H1 (cell line): ENCODE data around the gene USHBP1. TPM values are rescaled to one million over a fixed set of nuclear protein-coding genes. Genes with fewer than 3 reads are reported as not detected.
"Not testable (repeated sequence)": the region's sequence is repeated elsewhere in the genome, so short reads cannot be mapped to it uniquely, and the experiment has no call there.

ENCODE experiments used
- CTCF ChIA-PET: fragments of 300-600 bp; sonication (Branson Sonifier 250); formaldehyde crosslinking; loops from one replicate; lab custom pipeline; 2021; ENCODE audit not compliant: partially characterized antibody; lab: Charles Lee
- POLR2A ChIA-PET: fragments of 300-600 bp; sonication (Branson Sonifier 250); formaldehyde crosslinking; loops from one replicate; lab custom pipeline; 2021; ENCODE audit warnings: inconsistent platforms; ENCODE audit not compliant: partially characterized antibody; lab: Charles Lee
- DNase-seq, 2 experiments: peaks; one replicate each; pipeline versions ENCODE4 v3.0.0 to v3.0.0-alpha.2; 2010 to 2022; ENCODE audit warnings: low spot score in 2 of 2, low read depth in 1 of 2, mixed read lengths in 1 of 2
- FAIRE-seq: peaks from 2 replicates; lab custom pipeline; 2011; peaks lifted over from hg19 to GRCh38; lab: Jason Lieb, UNC
- H2AFZ ChIP-seq: 2 replicates; pipeline ENCODE4 v1.8.1; 2012; ENCODE audit warnings: low read length, inconsistent platforms
- H2AK5ac ChIP-seq: 2 replicates; pipeline ENCODE4 v1.6.1; 2013; ENCODE audit warnings: low read depth, low read length
- H2BK120ac ChIP-seq: replicated peaks from 2 replicates; pipeline ENCODE3; 2013; ENCODE audit warnings: low read depth, low read length, inconsistent platforms
- H2BK12ac ChIP-seq: 2 replicates; pipeline ENCODE4 v1.6.1; 2013; ENCODE audit warnings: low read depth, low read length
- H2BK15ac ChIP-seq: 2 replicates; pipeline ENCODE4 v1.6.1; 2013; ENCODE audit warnings: low read length
- H2BK20ac ChIP-seq: 2 replicates; pipeline ENCODE4 v1.6.1; 2013; ENCODE audit warnings: low read length
- H2BK5ac ChIP-seq: 2 replicates; pipeline ENCODE4 v1.6.1; 2013; ENCODE audit warnings: low read depth, low read length
- H3K14ac ChIP-seq: 2 replicates; pipeline ENCODE4 v1.6.1; 2013; ENCODE audit warnings: inconsistent platforms; ENCODE audit not compliant: insufficient read length
- H3K18ac ChIP-seq: 2 replicates; pipeline ENCODE4 v1.6.1; 2013; ENCODE audit warnings: low read length; ENCODE audit errors: extremely low read depth
- H3K23ac ChIP-seq: 2 replicates; pipeline ENCODE4 v1.6.1; 2013; ENCODE audit warnings: inconsistent platforms; ENCODE audit not compliant: insufficient read length
- H3K23me2 ChIP-seq: 2 replicates; pipeline ENCODE4 v1.6.1; 2013; ENCODE audit warnings: low read depth, low read length
- H3K27ac ChIP-seq: 2 replicates; pipeline ENCODE4 v1.6.1; 2011; ENCODE audit warnings: low read depth, low read length, inconsistent platforms
- H3K27me3 ChIP-seq, 4 experiments: replicated peaks in 1 of 4; 1 replicate in 1 of 4; 2 replicates in 3 of 4; pipeline versions ENCODE4 v1.6.1 to v1.8.1; 2011 to 2013; ENCODE audit warnings: low read length in 3 of 4, mild to moderate bottlenecking in 3 of 4, inconsistent platforms in 2 of 4, mixed read lengths in 2 of 4, moderate library complexity in 1 of 4; ENCODE audit not compliant: control insufficient read depth in 3 of 4, insufficient read depth in 3 of 4; ENCODE audit errors: extremely low read depth in 1 of 4
- H3K36me3 ChIP-seq, 4 experiments: 2 replicates each; pipeline versions ENCODE4 v1.6.1 to v1.8.1; 2011 to 2013; ENCODE audit warnings: mild to moderate bottlenecking in 4 of 4, low read length in 3 of 4, moderate library complexity in 2 of 4, control low read depth in 1 of 4, inconsistent platforms in 1 of 4; ENCODE audit not compliant: insufficient read depth in 4 of 4, control insufficient read depth in 2 of 4
- H3K4ac ChIP-seq: replicated peaks from 2 replicates; pipeline ENCODE3; 2013; ENCODE audit warnings: low read length, low read depth, mixed read lengths, inconsistent platforms; ENCODE audit not compliant: insufficient read length
- H3K4me1 ChIP-seq, 4 experiments: replicated peaks in 1 of 4; 1 replicate in 1 of 4; 2 replicates in 3 of 4; pipeline versions ENCODE4 v1.6.1 to v1.8.1; 2011 to 2013; ENCODE audit warnings: low read length in 3 of 4, inconsistent platforms in 2 of 4, mixed read lengths in 1 of 4; ENCODE audit not compliant: insufficient read depth in 4 of 4, control insufficient read depth in 3 of 4
- H3K4me2 ChIP-seq, 2 experiments: 2 replicates each; pipeline versions ENCODE4 v1.6.1 to v1.8.1; 2011 to 2013; ENCODE audit warnings: low read depth in 2 of 2, low read length in 2 of 2, control low read depth in 1 of 2, inconsistent platforms in 1 of 2, mild to moderate bottlenecking in 1 of 2; ENCODE audit not compliant: insufficient read depth in 1 of 2
- H3K4me3 ChIP-seq, 4 experiments: fragments of 200-600, 300-600 bp in 1 of 4; sonication (generic), shearing (Covaris generic), sonication (Bioruptor Twin) in 1 of 4; 2 replicates each; pipeline versions ENCODE4 v1.5.1 to v1.8.1; 2011 to 2016; ENCODE audit warnings: low read length in 4 of 4, low read depth in 3 of 4, control low read depth in 2 of 4, inconsistent platforms in 2 of 4, mild to moderate bottlenecking in 2 of 4, mixed read lengths in 1 of 4, moderate library complexity in 1 of 4; ENCODE audit not compliant: insufficient read depth in 2 of 4; ENCODE audit errors: extremely low read depth in 1 of 4
- H3K56ac ChIP-seq: replicated peaks from 2 replicates; pipeline ENCODE3; 2013; ENCODE audit warnings: low read depth, mild to moderate bottlenecking, mixed read lengths, low read length, inconsistent platforms; ENCODE audit not compliant: insufficient read length
- H3K79me1 ChIP-seq: 2 replicates; pipeline ENCODE4 v1.6.1; 2013; ENCODE audit warnings: low read depth, low read length, control low read depth
- H3K79me2 ChIP-seq, 2 experiments: 2 replicates each; pipeline versions ENCODE4 v1.6.1 to v1.8.1; 2012 to 2013; ENCODE audit warnings: low read length in 2 of 2, mild to moderate bottlenecking in 2 of 2, inconsistent platforms in 1 of 2; ENCODE audit not compliant: insufficient read depth in 2 of 2, control insufficient read depth in 1 of 2
- H3K9ac ChIP-seq, 4 experiments: replicated peaks in 1 of 4; 1 replicate in 1 of 4; 2 replicates in 3 of 4; pipeline versions ENCODE4 v1.6.1 to v1.8.1; 2011 to 2013; ENCODE audit warnings: low read depth in 3 of 4, low read length in 3 of 4, control low read depth in 2 of 4, mild to moderate bottlenecking in 2 of 4, moderate library complexity in 2 of 4, inconsistent platforms in 1 of 4; ENCODE audit errors: extremely low read depth in 1 of 4
- H3K9me3 ChIP-seq, 2 experiments: 2 replicates each; pipeline versions ENCODE4 v1.6.1 to v1.8.1; 2012 to 2013; ENCODE audit warnings: mild to moderate bottlenecking in 2 of 2, moderate library complexity in 2 of 2, control low read depth in 1 of 2, inconsistent platforms in 1 of 2, low read depth in 1 of 2, low read length in 1 of 2, mixed read lengths in 1 of 2; ENCODE audit not compliant: insufficient read depth in 2 of 2
- H4K20me1 ChIP-seq, 2 experiments: replicated peaks in 1 of 2; 2 replicates each; pipeline versions ENCODE3 to v1.8.1; 2011 to 2013; ENCODE audit warnings: inconsistent platforms in 2 of 2, low read length in 2 of 2, mild to moderate bottlenecking in 1 of 2; ENCODE audit not compliant: insufficient read depth in 2 of 2, control insufficient read depth in 1 of 2
- H4K5ac ChIP-seq: 2 replicates; pipeline ENCODE4 v1.6.1; 2013; ENCODE audit warnings: low read length, low read depth, mixed read lengths, inconsistent platforms; ENCODE audit not compliant: insufficient read length
- H4K8ac ChIP-seq: 2 replicates; pipeline ENCODE4 v1.8.0; 2013; ENCODE audit warnings: mild to moderate bottlenecking, moderate library complexity, low read length, inconsistent platforms; ENCODE audit not compliant: insufficient read depth; ENCODE audit errors: extremely low read depth
- H4K91ac ChIP-seq: replicated peaks from 2 replicates; pipeline ENCODE3; 2013; ENCODE audit warnings: low read length, mixed read lengths, inconsistent platforms; ENCODE audit not compliant: insufficient read length
- ASH2L ChIP-seq: fragments of 200-600, 300-600 bp; sonication (generic); IDR thresholded peaks from one replicate; pipeline ENCODE4 v1.7.1; 2017; ENCODE audit warnings: low read length
- BCL11A ChIP-seq, 2 experiments: IDR thresholded peaks; one replicate each; pipeline ENCODE4 v1.6.1; 2011; ENCODE audit warnings: low read depth in 2 of 2, low read length in 2 of 2, mild to moderate bottlenecking in 2 of 2
- E2F6 ChIP-seq: IDR thresholded peaks from 2 replicates; pipeline ENCODE4 v1.6.1; 2012; ENCODE audit warnings: inconsistent platforms
- JUN ChIP-seq: IDR thresholded peaks from 2 replicates; pipeline ENCODE4 v1.6.1; 2011; ENCODE audit warnings: low read depth, mild to moderate bottlenecking, improper control_type of control experiment, low read length
- KDM4A ChIP-seq: IDR thresholded peaks from one replicate; pipeline ENCODE4 v1.7.1; 2012; ENCODE audit warnings: low read depth, mild to moderate bottlenecking, moderate library complexity, low read length, inconsistent platforms; ENCODE audit not compliant: severe bottlenecking
- NRF1 ChIP-seq: IDR thresholded peaks from 2 replicates; pipeline ENCODE4 v1.6.1; 2011; ENCODE audit warnings: mild to moderate bottlenecking, low read depth, low read length, improper control_type of control experiment
- POU5F1 ChIP-seq: IDR thresholded peaks from 2 replicates; pipeline ENCODE4 v1.6.1; 2011; ENCODE audit warnings: low read depth, mild to moderate bottlenecking, low read length, moderate library complexity
- SIN3A ChIP-seq, 2 experiments: IDR thresholded peaks in 1 of 2; conservative IDR thresholded peaks in 1 of 2; 2 replicates each; pipeline ENCODE4 v1.6.1; 2011 to 2012; ENCODE audit warnings: low read length in 2 of 2, improper control_type of control experiment in 1 of 2, low read depth in 1 of 2, mild to moderate bottlenecking in 1 of 2
- whole genome bisulfite sequencing, 2 experiments: shearing (Covaris generic) in 1 of 2; methylation state at CpG; one replicate each; pipeline versions ENCODE4 v1.1.6 to v1.1.7; 2013 to 2015; ENCODE audit warnings: low lambda C conversion rate in 2 of 2, mixed read lengths in 2 of 2, inconsistent platforms in 1 of 2, low coverage in 1 of 2, missing lambda C conversion rate in 1 of 2; ENCODE audit not compliant: insufficient replicate concordance in 2 of 2, insufficient coverage in 1 of 2, insufficient read length in 1 of 2; ENCODE audit errors: extremely low coverage in 1 of 2, missing lambda C conversion rate in 1 of 2; 5-methylcytosine and 5-hydroxymethylcytosine counted together
- polyA plus RNA-seq, 7 experiments: library from polyadenylated mRNA; depleted of rRNA in 3 of 7; stranded (reverse) in 5 of 7; unstranded in 2 of 7; fragments of >200 nt in 5 of 7; fragments of 200-250 nt in 2 of 7; gene quantifications; 1 replicate in 5 of 7; 2 replicates in 1 of 7; 4 replicates in 1 of 7; pipeline versions ENCODE4 v1.2.1 to v1.2.3, GENCODE V29; 2011 to 2013; ENCODE audit warnings: missing spikeins in 2 of 7, mixed read lengths in 2 of 7
- total RNA-seq: library from RNA; stranded (reverse); fragmentation: NEBNext Ultra II Directional; extraction: Animal tissue kit (Norgen Biotek cat#: 25700); gene quantifications from 2 replicates; pipeline ENCODE4 v1.2.1, GENCODE V29; 2021
- TF ChIP-seq, protein P1 (sequence below): IDR thresholded peaks from 2 replicates; pipeline ENCODE4 v1.6.1; 2011; ENCODE audit warnings: low read length, improper control_type of control experiment

USHBP1 gene
- total and polyA plus RNA-seq, 2 of the 8 experiments (the other 6 are each of a cell fraction or from before 2014, with no cell fraction given) = 5.0 to 7.5 TPM

GRCh38 chr19:17275441-17276175, 11.1 kb upstream of the USHBP1 start (continued):
- TF ChIP-seq KDM4A = no peak
- TF ChIP-seq NRF1 = no peak
- TF ChIP-seq ASH2L = no peak
- TF ChIP-seq E2F6 = no peak
- no peak for TF ChIP-seq SIN3A (conservative IDR thresholded peaks at IDR 0.05 in 1 of 2, IDR thresholded peaks at IDR 0.05 in 1 of 2; ENCODE audit: low read depth in 1 of 2, low read length in 2 of 2)
- no peak for TF ChIP-seq POU5F1
- TF ChIP-seq JUN = no peak
- TF ChIP-seq, protein P1, sequence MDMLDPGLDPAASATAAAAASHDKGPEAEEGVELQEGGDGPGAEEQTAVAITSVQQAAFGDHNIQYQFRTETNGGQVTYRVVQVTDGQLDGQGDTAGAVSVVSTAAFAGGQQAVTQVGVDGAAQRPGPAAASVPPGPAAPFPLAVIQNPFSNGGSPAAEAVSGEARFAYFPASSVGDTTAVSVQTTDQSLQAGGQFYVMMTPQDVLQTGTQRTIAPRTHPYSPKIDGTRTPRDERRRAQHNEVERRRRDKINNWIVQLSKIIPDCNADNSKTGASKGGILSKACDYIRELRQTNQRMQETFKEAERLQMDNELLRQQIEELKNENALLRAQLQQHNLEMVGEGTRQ = no peak
- no peak for TF ChIP-seq BCL11A (IDR thresholded peaks at IDR 0.05; ENCODE audit: low read depth in 2 of 2, low read length in 2 of 2)

DNA sequence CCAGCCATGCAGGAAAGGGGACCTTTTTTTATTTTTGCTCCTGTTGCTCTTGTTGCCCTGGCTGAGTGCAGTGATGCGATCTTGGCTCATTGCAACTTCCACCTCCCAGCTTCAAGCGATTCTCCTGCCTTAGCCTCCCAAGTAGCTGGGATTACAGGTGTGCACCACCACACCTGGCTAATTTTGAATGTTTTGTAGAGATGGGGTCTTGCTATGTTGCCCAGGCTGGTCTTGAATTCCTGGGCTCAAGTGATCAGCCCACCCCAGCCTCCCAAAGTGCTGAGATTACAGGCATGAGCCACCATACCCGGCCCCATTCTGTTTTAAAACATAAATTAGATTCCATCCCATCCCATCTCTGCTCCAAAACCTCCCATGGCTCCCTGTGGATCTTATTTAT, 10.3 kb upstream of the USHBP1 start:
- not testable (repeated sequence) for DNase-seq, H4K5ac ChIP-seq, H3K27me3 ChIP-seq, H3K14ac ChIP-seq, H3K56ac ChIP-seq, FAIRE-seq, H2BK120ac ChIP-seq, H3K9me3 ChIP-seq, H3K23me2 ChIP-seq, H3K18ac ChIP-seq, H2BK20ac ChIP-seq, H3K9ac ChIP-seq, H4K91ac ChIP-seq, H3K79me2 ChIP-seq, H3K27ac ChIP-seq, H3K4me1 ChIP-seq, H2AK5ac ChIP-seq, H3K4ac ChIP-seq, H3K23ac ChIP-seq, H3K79me1 ChIP-seq, H4K8ac ChIP-seq, H3K4me3 ChIP-seq, H2BK15ac ChIP-seq, H3K4me2 ChIP-seq, H2BK12ac ChIP-seq, H2AFZ ChIP-seq, H4K20me1 ChIP-seq, H2BK5ac ChIP-seq
- WGBS, 2 experiments = 92% methylated on average over 3 of the region's 3 CpGs; no CpG with 5 or more reads in 1 of the 2 experiments
- CTCF ChIA-PET = interaction anchor here (0.6 kb wide), 1 partner anchor 10 kb away, joined by 3 read pairs; no protein-coding TSS in a partner anchor
- H3K36me3 ChIP-seq = peaks cover 8 to 42% (median 29%) of the 10 kb centered on the region in 4 experiments; a peak in 6 of 8 replicates
- POLR2A ChIA-PET = interaction anchor here (0.9 to 9.0 kb wide), 2 partner anchors 11 to 18 kb away, joined by 3 to 113 read pairs; partner anchors contain the start of genes BABAM1 and USHBP1
